Measurements from ENCODE around the gene GBX2.

GBX2 gene

GRCh38 chr2:236168110-236169080 is at the start of gene GBX2:
TSS of gene GBX2 (minus strand) at chr2:236168386. CDS start at chr2:236167971, 415 bp downstream.
- DNase-seq: peak; percentile 81

GRCh38 chr2:236217926-236218325 is 49.7 kb upstream of the GBX2 start:
- no peak for DNase-seq

- DNase-seq: no peak
These were observed 48.5 kb upstream of the GBX2 start for GRCh38 chr2:236216711-236217110.

- no peak for DNase-seq
These were observed 47.7 kb upstream of the GBX2 start for GRCh38 chr2:236215761-236216333.

- no peak for DNase-seq
These were observed 47.0 kb upstream of the GBX2 start for GRCh38 chr2:236215196-236215595.

GRCh38 chr2:236214376-236214995 is 46.3 kb upstream of the GBX2 start:
- DNase-seq: no peak

- no peak for DNase-seq
These were observed 43.1 kb upstream of the GBX2 start for GRCh38 chr2:236211296-236211695.

- no peak for DNase-seq
These were observed 42.4 kb upstream of the GBX2 start for GRCh38 chr2:236210536-236210935.

- DNase-seq: no peak
These were observed 41.8 kb upstream of the GBX2 start for GRCh38 chr2:236209996-236210395.

- no peak for DNase-seq
These were observed 41.3 kb upstream of the GBX2 start for GRCh38 chr2:236209535-236209934.

GRCh38 chr2:236208019-236208926 is 40.1 kb upstream of the GBX2 start:
- no peak for DNase-seq

GRCh38 chr2:236207472-236207871 is 39.3 kb upstream of the GBX2 start:
- DNase-seq: no peak

GRCh38 chr2:236205867-236206645 is 37.9 kb upstream of the GBX2 start:
- DNase-seq: no peak

GRCh38 chr2:236204953-236205352 is 36.8 kb upstream of the GBX2 start:
- no peak for DNase-seq

- DNase-seq: no peak
These were observed 32.2 kb upstream of the GBX2 start for GRCh38 chr2:236200378-236200777.

GRCh38 chr2:236196366-236196765 is 28.2 kb upstream of the GBX2 start:
- DNase-seq: no peak

GRCh38 chr2:236195726-236196125 is 27.5 kb upstream of the GBX2 start:
- no peak for DNase-seq

- DNase-seq: no peak
These were observed 26.6 kb upstream of the GBX2 start for GRCh38 chr2:236194786-236195185.

- DNase-seq: no peak
These were observed 24.8 kb upstream of the GBX2 start for GRCh38 chr2:236193026-236193425.

- DNase-seq: no peak
These were observed 22.5 kb upstream of the GBX2 start for GRCh38 chr2:236190674-236191073.

GRCh38 chr2:236184701-236185100 is 16.5 kb upstream of the GBX2 start:
- DNase-seq: no peak

All from NCI-H526 treated with DMSO at 0.1 percent for 48 hours (cell line).